WTC11 (cell line): ENCODE measurements around the gene QRFPR. TPM values are rescaled to one million over a fixed set of nuclear protein-coding genes. Genes with fewer than 3 reads are reported as not detected.
A peak's percentile ranks its signal among the peaks of the same experiment; 100 is the strongest.

Experiments
- ATAC-seq: fragments of 200-7000 bp; cut with Tn5 transposase; 2 replicates; pipeline ENCODE4 v1.10.0; 2021; ENCODE audit warnings: mild to moderate bottlenecking, moderate library complexity
- CTCF ChIA-PET: fragments of 300-600 bp; sonication (Branson Sonifier 250); formaldehyde crosslinking; loops from one replicate; lab custom pipeline; 2021; ENCODE audit warnings: antibody characterized with exemption; lab: Charles Lee
- POLR2A ChIA-PET: fragments of 350-600 bp; sonication (Branson Sonifier 250); formaldehyde crosslinking; loops from one replicate; lab custom pipeline; 2021; ENCODE audit warnings: antibody characterized with exemption; lab: Charles Lee
- DNase-seq: peaks from one replicate; pipeline ENCODE4 v3.0.0; 2021; ENCODE audit warnings: low spot score
- H3K27ac Mint-ChIP-seq: 2 replicates; pipeline ENCODE4 v1.8.0; 2021; ENCODE audit warnings: mixed read lengths
- H3K27me3 Mint-ChIP-seq: 2 replicates; pipeline ENCODE4 v1.8.0; 2021; ENCODE audit warnings: low read depth, mild to moderate bottlenecking, moderate library complexity, mixed read lengths
- H3K36me3 Mint-ChIP-seq: 2 replicates; pipeline ENCODE4 v1.8.0; 2021; ENCODE audit warnings: mixed read lengths
- H3K4me1 Mint-ChIP-seq: 2 replicates; pipeline ENCODE4 v1.8.0; 2022; ENCODE audit warnings: mixed read lengths
- H3K4me3 Mint-ChIP-seq: 2 replicates; pipeline ENCODE4 v1.8.0; 2021; ENCODE audit warnings: mild to moderate bottlenecking, moderate library complexity, mixed read lengths
- H3K9me3 Mint-ChIP-seq: 2 replicates; pipeline ENCODE4 v1.8.0; 2021; ENCODE audit warnings: mixed read lengths
- CBFB ChIP-seq: sonication (generic); formaldehyde crosslinking; IDR thresholded peaks from 2 replicates; pipeline ENCODE4 v1.8.1; 2022; ENCODE audit warnings: mild to moderate bottlenecking, low read depth, missing genetic modification reagents
- CREB1 ChIP-seq: sonication (generic); formaldehyde crosslinking; IDR thresholded peaks from 2 replicates; pipeline ENCODE4 v1.8.0; 2023; ENCODE audit warnings: mild to moderate bottlenecking, missing genetic modification reagents
- ESRRA ChIP-seq: sonication (generic); formaldehyde crosslinking; IDR thresholded peaks from 2 replicates; pipeline ENCODE4 v1.8.1; 2022; ENCODE audit warnings: mild to moderate bottlenecking, missing genetic modification reagents, borderline replicate concordance
- ETV6 ChIP-seq: sonication (generic); formaldehyde crosslinking; IDR thresholded peaks from 2 replicates; pipeline ENCODE4 v1.8.1; 2022; ENCODE audit warnings: mild to moderate bottlenecking, missing genetic modification reagents
- FOXP1 ChIP-seq: sonication (generic); formaldehyde crosslinking; IDR thresholded peaks from 2 replicates; pipeline ENCODE4 v1.8.0; 2022; ENCODE audit warnings: missing genetic modification reagents, mild to moderate bottlenecking, moderate library complexity, borderline replicate concordance
- JAZF1 ChIP-seq: fragments of 250-450 bp; sonication (Bioruptor Pico); IDR thresholded peaks from 2 replicates; pipeline ENCODE4 v1.9.0; 2021; ENCODE audit warnings: moderate library complexity, mild to moderate bottlenecking, inconsistent platforms
- MXD4 ChIP-seq: fragments of 250-450 bp; sonication (Bioruptor Pico); IDR thresholded peaks from 2 replicates; pipeline ENCODE4 v1.8.0; 2021; ENCODE audit warnings: mild to moderate bottlenecking, moderate library complexity, borderline replicate concordance
- SP1 ChIP-seq: sonication (generic); formaldehyde crosslinking; conservative IDR thresholded peaks from 2 replicates; pipeline ENCODE4 v1.8.1; 2022; ENCODE audit warnings: missing genetic modification reagents
- TCF7 ChIP-seq: sonication (generic); formaldehyde crosslinking; IDR thresholded peaks from 2 replicates; pipeline ENCODE4 v1.8.0; 2022; ENCODE audit warnings: mild to moderate bottlenecking, low read depth, missing genetic modification reagents, moderate library complexity
- TEAD4 ChIP-seq: sonication (generic); formaldehyde crosslinking; IDR thresholded peaks from 2 replicates; pipeline ENCODE4 v1.8.0; 2022; ENCODE audit warnings: mild to moderate bottlenecking, missing genetic modification reagents
- ZBTB21 ChIP-seq: sonication (generic); formaldehyde crosslinking; IDR thresholded peaks from 2 replicates; pipeline ENCODE4 v1.8.1; 2023; ENCODE audit warnings: mild to moderate bottlenecking, missing genetic modification reagents, borderline replicate concordance
- ZNF232 ChIP-seq: sonication (generic); formaldehyde crosslinking; IDR thresholded peaks from 2 replicates; pipeline ENCODE4 v1.8.0; 2022; ENCODE audit warnings: mild to moderate bottlenecking, missing genetic modification reagents
- ZNF263 ChIP-seq: sonication (generic); formaldehyde crosslinking; IDR thresholded peaks from 2 replicates; pipeline ENCODE4 v1.8.1; 2022; ENCODE audit warnings: low read depth, mild to moderate bottlenecking, moderate library complexity, missing genetic modification reagents
- ZNF317 ChIP-seq: sonication (generic); formaldehyde crosslinking; IDR thresholded peaks from 2 replicates; pipeline ENCODE4 v1.8.1; 2023; ENCODE audit warnings: low read depth, mild to moderate bottlenecking, moderate library complexity, missing genetic modification reagents, borderline replicate concordance
- ZNF396 ChIP-seq: fragments of 250-450 bp; sonication (Bioruptor Pico); IDR thresholded peaks from 2 replicates; pipeline ENCODE4 v1.8.0; 2021; ENCODE audit warnings: mild to moderate bottlenecking, moderate library complexity, borderline replicate concordance
- ZNF423 ChIP-seq: fragments of 250-450 bp; sonication (Bioruptor Pico); IDR thresholded peaks from 2 replicates; pipeline ENCODE4 v2.1.2; 2022; ENCODE audit warnings: mild to moderate bottlenecking, moderate library complexity
- ZNF671 ChIP-seq: fragments of 250-450 bp; sonication (Bioruptor Pico); IDR thresholded peaks from 2 replicates; pipeline ENCODE4 v1.8.0; 2021; ENCODE audit warnings: mild to moderate bottlenecking
- total RNA-seq: library from RNA; stranded (reverse); gene quantifications from 3 replicates; pipeline ENCODE4 v1.2.3, GENCODE V29; 2021
- TF ChIP-seq, protein P1 (sequence below): sonication (generic); formaldehyde crosslinking; IDR thresholded peaks from 2 replicates; pipeline ENCODE4 v1.8.1; 2022; ENCODE audit warnings: mild to moderate bottlenecking, missing genetic modification reagents, moderate library complexity, borderline replicate concordance
- TF ChIP-seq, protein P2 (sequence below): sonication (generic); formaldehyde crosslinking; IDR thresholded peaks from 2 replicates; pipeline ENCODE4 v1.8.1; 2023; ENCODE audit warnings: mild to moderate bottlenecking, missing genetic modification reagents, moderate library complexity
- TF ChIP-seq, protein P3 (sequence below): sonication (generic); formaldehyde crosslinking; IDR thresholded peaks from 2 replicates; pipeline ENCODE4 v1.8.0; 2022; ENCODE audit warnings: mild to moderate bottlenecking, missing genetic modification reagents
- TF ChIP-seq, protein P4 (sequence below): sonication (generic); formaldehyde crosslinking; IDR thresholded peaks from 2 replicates; pipeline ENCODE4 v1.8.0; 2022; ENCODE audit warnings: mild to moderate bottlenecking, missing genetic modification reagents
- TF ChIP-seq, protein P5 (sequence below): fragments of 250-450 bp; sonication (Bioruptor Pico); IDR thresholded peaks from 2 replicates; pipeline ENCODE4 v2.1.2; 2022; ENCODE audit warnings: mild to moderate bottlenecking, moderate library complexity
- TF ChIP-seq, protein P6 (sequence below): sonication (generic); formaldehyde crosslinking; IDR thresholded peaks from 2 replicates; pipeline ENCODE4 v1.8.0; 2022; ENCODE audit warnings: missing genetic modification reagents

Gene QRFPR
- total RNA-seq, 1 experiment from 2014 or later, result 0.68 TPM

DNA sequence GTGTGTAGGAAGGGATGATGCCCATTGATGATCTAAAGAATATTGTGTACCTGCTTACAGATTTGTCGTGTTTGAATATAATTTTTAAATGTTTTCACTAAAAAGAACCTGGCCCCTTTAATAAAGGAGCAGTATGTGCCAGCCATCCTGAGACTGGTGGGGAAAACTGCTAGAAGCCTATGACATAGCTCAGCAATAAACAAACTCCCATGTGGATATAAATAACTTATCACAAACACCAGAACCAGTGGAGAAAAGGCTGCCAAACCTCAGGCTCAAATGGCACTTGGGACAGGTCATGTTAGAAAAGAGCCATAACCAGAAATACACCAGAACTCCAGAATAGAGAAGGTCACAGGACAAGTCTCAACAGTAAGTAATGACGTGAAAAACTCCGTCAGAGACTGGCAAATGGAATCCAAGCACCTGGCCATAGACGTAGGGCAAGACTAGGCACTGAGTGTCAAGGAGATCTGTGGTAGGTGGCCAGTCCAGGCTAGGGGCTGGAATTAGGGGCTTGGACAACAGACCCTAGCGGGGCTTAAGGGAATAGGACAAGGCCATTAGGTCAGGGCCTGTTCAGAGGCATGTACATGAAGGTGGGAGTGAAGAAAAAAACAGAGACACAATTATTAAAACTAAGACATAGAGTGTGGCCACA, 11.7 kb upstream of the QRFPR start (continued):
- TF ChIP-seq, protein P1, sequence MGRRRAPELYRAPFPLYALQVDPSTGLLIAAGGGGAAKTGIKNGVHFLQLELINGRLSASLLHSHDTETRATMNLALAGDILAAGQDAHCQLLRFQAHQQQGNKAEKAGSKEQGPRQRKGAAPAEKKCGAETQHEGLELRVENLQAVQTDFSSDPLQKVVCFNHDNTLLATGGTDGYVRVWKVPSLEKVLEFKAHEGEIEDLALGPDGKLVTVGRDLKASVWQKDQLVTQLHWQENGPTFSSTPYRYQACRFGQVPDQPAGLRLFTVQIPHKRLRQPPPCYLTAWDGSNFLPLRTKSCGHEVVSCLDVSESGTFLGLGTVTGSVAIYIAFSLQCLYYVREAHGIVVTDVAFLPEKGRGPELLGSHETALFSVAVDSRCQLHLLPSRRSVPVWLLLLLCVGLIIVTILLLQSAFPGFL, result no peak
- no peak for TF ChIP-seq ZBTB21 (CRISPR knock-in tag)
- TF ChIP-seq ZNF396 (CRISPR knock-in tag), result no peak

DNA sequence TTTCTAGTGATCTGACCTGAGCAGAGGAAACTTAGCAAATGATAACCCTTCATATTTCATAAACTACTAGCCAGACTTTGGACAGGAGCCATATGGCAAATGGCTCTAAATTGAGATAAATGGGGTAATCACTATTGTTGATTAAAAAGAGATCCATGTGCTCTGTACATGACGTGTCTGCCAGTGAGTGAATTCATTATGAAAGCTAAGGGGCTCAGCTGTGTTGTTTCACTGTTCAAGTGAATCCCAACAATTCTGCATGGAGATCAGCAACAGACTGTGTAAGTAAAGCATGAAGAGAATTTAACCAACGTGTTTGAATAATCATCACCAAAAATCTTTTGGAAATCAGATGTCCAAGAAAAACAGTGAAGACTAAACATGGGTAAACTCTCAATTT, 9.5 kb upstream of the QRFPR start:
- Mint-ChIP-seq H3K27ac (no peak overlapping the region), H3K27me3 (peaks cover 3% of the 10 kb centered on the region; the same call in 1 of the 2 replicates), H3K4me3 (no peak overlapping the region), H3K36me3 (peaks cover 11% of the 10 kb centered on the region), H3K4me1 (no peaks in the 10 kb centered on the region), H3K9me3 (peaks cover 17% of the 10 kb centered on the region)
- DNase-seq (no peak), ATAC-seq (no peak)
- ChIA-PET CTCF (no interaction called here), POLR2A (no interaction called here)
- TF ChIP-seq CBFB (CRISPR knock-in tag), result no peak
- no peak for TF ChIP-seq ZNF671 (CRISPR knock-in tag)
- no peak for TF ChIP-seq ESRRA (CRISPR knock-in tag)
- TF ChIP-seq, protein P2, sequence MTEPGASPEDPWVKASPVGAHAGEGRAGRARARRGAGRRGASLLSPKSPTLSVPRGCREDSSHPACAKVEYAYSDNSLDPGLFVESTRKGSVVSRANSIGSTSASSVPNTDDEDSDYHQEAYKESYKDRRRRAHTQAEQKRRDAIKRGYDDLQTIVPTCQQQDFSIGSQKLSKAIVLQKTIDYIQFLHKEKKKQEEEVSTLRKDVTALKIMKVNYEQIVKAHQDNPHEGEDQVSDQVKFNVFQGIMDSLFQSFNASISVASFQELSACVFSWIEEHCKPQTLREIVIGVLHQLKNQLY (CRISPR knock-in tag), result no peak
- TF ChIP-seq, protein P3, sequence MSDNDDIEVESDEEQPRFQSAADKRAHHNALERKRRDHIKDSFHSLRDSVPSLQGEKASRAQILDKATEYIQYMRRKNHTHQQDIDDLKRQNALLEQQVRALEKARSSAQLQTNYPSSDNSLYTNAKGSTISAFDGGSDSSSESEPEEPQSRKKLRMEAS (CRISPR knock-in tag), result no peak
- no peak for TF ChIP-seq ZNF263 (CRISPR knock-in tag)

DNA sequence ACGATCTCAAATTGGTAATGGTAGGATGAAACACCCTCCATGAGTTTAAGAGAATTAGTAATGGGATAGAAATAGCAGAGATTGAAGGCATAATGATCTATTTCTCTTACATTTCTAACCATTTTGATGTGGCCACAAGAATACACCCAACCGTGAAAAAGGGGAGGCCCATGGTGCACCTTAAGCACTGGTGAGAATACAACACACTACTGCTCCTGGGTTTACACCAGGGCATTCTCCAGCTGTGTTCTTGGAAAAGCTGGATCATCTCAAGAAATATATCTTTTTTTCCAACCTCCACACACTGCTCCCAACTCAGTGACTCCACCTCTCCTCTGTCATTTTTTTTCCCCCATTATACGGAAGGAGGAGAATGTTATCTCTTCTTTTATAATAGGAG, 1.5 kb downstream of the QRFPR start:
- Mint-ChIP-seq H3K4me3 (peak overlapping the region; percentile 73; the same call in 1 of the 2 replicates), H3K4me1 (peaks cover 9% of the 10 kb centered on the region), H3K27ac (no peak overlapping the region), H3K27me3 (peaks cover 54% of the 10 kb centered on the region), H3K9me3 (peaks cover 5% of the 10 kb centered on the region; the same call in 1 of the 2 replicates), H3K36me3 (no peaks in the 10 kb centered on the region)
- ChIA-PET CTCF (interaction anchor here (0.9 to 2.1 kb wide), 6 partner anchors 8 to 187 kb away, joined by 3 to 15 read pairs (median 6); no protein-coding TSS in a partner anchor), POLR2A (interaction anchor here (0.7 to 0.8 kb wide), 2 partner anchors 186 to 769 kb away, joined by 3 to 10 read pairs; no protein-coding TSS in a partner anchor)
- DNase-seq, result no peak
- ATAC-seq, result no peak
- TF ChIP-seq, protein P3 (CRISPR knock-in tag), result no peak
- TF ChIP-seq, protein P4, sequence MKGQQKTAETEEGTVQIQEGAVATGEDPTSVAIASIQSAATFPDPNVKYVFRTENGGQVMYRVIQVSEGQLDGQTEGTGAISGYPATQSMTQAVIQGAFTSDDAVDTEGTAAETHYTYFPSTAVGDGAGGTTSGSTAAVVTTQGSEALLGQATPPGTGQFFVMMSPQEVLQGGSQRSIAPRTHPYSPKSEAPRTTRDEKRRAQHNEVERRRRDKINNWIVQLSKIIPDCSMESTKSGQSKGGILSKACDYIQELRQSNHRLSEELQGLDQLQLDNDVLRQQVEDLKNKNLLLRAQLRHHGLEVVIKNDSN, result no peak
- TF ChIP-seq ZBTB21 (CRISPR knock-in tag), result no peak
- TF ChIP-seq ZNF423, result no peak
- TF ChIP-seq ETV6 (CRISPR knock-in tag), result no peak
- TF ChIP-seq SP1, result no peak
- TF ChIP-seq, protein P5, sequence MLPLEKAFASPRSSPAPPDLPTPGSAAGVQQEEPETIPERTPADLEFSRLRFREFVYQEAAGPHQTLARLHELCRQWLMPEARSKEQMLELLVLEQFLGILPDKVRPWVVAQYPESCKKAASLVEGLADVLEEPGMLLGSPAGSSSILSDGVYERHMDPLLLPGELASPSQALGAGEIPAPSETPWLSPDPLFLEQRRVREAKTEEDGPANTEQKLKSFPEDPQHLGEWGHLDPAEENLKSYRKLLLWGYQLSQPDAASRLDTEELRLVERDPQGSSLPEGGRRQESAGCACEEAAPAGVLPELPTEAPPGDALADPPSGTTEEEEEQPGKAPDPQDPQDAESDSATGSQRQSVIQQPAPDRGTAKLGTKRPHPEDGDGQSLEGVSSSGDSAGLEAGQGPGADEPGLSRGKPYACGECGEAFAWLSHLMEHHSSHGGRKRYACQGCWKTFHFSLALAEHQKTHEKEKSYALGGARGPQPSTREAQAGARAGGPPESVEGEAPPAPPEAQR (CRISPR knock-in tag), result no peak
- no peak for TF ChIP-seq ZNF317
- TF ChIP-seq TCF7, result no peak
- no peak for TF ChIP-seq TEAD4 (CRISPR knock-in tag)
- TF ChIP-seq ZNF232 (CRISPR knock-in tag), result no peak
- no peak for TF ChIP-seq ZNF396 (CRISPR knock-in tag)
- TF ChIP-seq, protein P6, sequence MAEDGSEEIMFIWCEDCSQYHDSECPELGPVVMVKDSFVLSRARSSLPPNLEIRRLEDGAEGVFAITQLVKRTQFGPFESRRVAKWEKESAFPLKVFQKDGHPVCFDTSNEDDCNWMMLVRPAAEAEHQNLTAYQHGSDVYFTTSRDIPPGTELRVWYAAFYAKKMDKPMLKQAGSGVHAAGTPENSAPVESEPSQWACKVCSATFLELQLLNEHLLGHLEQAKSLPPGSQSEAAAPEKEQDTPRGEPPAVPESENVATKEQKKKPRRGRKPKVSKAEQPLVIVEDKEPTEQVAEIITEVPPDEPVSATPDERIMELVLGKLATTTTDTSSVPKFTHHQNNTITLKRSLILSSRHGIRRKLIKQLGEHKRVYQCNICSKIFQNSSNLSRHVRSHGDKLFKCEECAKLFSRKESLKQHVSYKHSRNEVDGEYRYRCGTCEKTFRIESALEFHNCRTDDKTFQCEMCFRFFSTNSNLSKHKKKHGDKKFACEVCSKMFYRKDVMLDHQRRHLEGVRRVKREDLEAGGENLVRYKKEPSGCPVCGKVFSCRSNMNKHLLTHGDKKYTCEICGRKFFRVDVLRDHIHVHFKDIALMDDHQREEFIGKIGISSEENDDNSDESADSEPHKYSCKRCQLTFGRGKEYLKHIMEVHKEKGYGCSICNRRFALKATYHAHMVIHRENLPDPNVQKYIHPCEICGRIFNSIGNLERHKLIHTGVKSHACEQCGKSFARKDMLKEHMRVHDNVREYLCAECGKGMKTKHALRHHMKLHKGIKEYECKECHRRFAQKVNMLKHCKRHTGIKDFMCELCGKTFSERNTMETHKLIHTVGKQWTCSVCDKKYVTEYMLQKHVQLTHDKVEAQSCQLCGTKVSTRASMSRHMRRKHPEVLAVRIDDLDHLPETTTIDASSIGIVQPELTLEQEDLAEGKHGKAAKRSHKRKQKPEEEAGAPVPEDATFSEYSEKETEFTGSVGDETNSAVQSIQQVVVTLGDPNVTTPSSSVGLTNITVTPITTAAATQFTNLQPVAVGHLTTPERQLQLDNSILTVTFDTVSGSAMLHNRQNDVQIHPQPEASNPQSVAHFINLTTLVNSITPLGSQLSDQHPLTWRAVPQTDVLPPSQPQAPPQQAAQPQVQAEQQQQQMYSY (CRISPR knock-in tag), result no peak
- no peak for TF ChIP-seq CREB1 (CRISPR knock-in tag)
- TF ChIP-seq ESRRA (CRISPR knock-in tag), result no peak
- no peak for TF ChIP-seq MXD4
- no peak for TF ChIP-seq FOXP1 (CRISPR knock-in tag)
- no peak for TF ChIP-seq JAZF1 (CRISPR knock-in tag)
- TF ChIP-seq, protein P1, result no peak
